GM12878 (cell line): Measurements from ENCODE around the gene C20orf96. TPM values are rescaled to one million over a fixed set of nuclear protein-coding genes. Genes with fewer than 3 reads are reported as not detected.

Source experiments
- CBFB ChIP-seq: IDR thresholded peaks from 2 replicates; pipeline ENCODE4 v1.6.1; 2016; ENCODE audit warnings: antibody characterized with exemption, low read depth
- EED ChIP-seq: sonication (generic); IDR thresholded peaks from 2 replicates; pipeline ENCODE4 v1.6.1; 2016; ENCODE audit warnings: antibody characterized with exemption, low read depth
- HDAC2 ChIP-seq: fragments of 200-600 bp; sonication (generic); IDR thresholded peaks from 2 replicates; pipeline ENCODE4 v1.6.1; 2017
- MTA2 ChIP-seq: fragments of 450-650 bp; IDR thresholded peaks from 2 replicates; pipeline ENCODE4 v1.6.1; 2016; ENCODE audit warnings: low read depth, mild to moderate bottlenecking, moderate library complexity
- WRNIP1 ChIP-seq: IDR thresholded peaks from 2 replicates; pipeline ENCODE4 v1.6.1; 2011; ENCODE audit warnings: low read depth, low read length, improper control_type of control experiment, borderline replicate concordance
- ZBTB4 ChIP-seq: fragments of 450-650 bp; formaldehyde crosslinking; IDR thresholded peaks from 2 replicates; pipeline ENCODE4 v1.4.0; 2022; ENCODE audit warnings: mild to moderate bottlenecking, moderate library complexity
- polyA plus RNA-seq, 11 experiments: library from polyadenylated mRNA; depleted of rRNA in 4 of 11; unstranded in 6 of 11; stranded (reverse) in 5 of 11; fragments of >200 nt; fragmentation: Nextera tagmentation in 4 of 11; fragmentation: Illumina TruSeq in 1 of 11; extraction: Ambion mirVana in 4 of 11; extraction: Trizol in 1 of 11; gene quantifications; 1 replicate in 1 of 11; 2 replicates in 10 of 11; pipeline versions ENCODE4 v1.2.1 to v1.2.3, GENCODE V29; 2011 to 2016; ENCODE audit warnings: inconsistent platforms in 2 of 11, missing spikeins in 2 of 11, low read depth in 1 of 11
- total RNA-seq, 4 experiments: library from RNA; depleted of rRNA in 3 of 4; stranded (reverse); fragments of >200 nt in 3 of 4; fragmentation: Illumina TruSeq in 1 of 4; extraction: Trizol in 1 of 4; gene quantifications; 2 replicates each; pipeline versions ENCODE4 v1.2.1 to v1.2.3, GENCODE V29; 2013 to 2021
- TF ChIP-seq, protein P1 (sequence below): fragments of 450-650 bp; IDR thresholded peaks from 2 replicates; pipeline ENCODE4 v1.6.1; 2016; ENCODE audit warnings: mild to moderate bottlenecking
- TF ChIP-seq, protein P2 (sequence below), 3 experiments: IDR thresholded peaks in 2 of 3; conservative IDR thresholded peaks in 1 of 3; 2 replicates each; pipeline ENCODE4 v1.5.1; 2011; ENCODE audit warnings: low read depth in 3 of 3, low read length in 3 of 3, mild to moderate bottlenecking in 3 of 3, control low read depth in 2 of 3, moderate library complexity in 2 of 3, inconsistent platforms in 1 of 3, mixed read lengths in 1 of 3; ENCODE audit not compliant: control insufficient read depth in 2 of 3, insufficient read depth in 1 of 3; ENCODE audit errors: extremely low read depth in 1 of 3

C20orf96 gene
- total and polyA plus RNA-seq, 10 of the 15 experiments (the other 5 are each of a cell fraction or from before 2014, with no cell fraction given) = 1.4 to 8.6 (median 5.9) TPM

DNA sequence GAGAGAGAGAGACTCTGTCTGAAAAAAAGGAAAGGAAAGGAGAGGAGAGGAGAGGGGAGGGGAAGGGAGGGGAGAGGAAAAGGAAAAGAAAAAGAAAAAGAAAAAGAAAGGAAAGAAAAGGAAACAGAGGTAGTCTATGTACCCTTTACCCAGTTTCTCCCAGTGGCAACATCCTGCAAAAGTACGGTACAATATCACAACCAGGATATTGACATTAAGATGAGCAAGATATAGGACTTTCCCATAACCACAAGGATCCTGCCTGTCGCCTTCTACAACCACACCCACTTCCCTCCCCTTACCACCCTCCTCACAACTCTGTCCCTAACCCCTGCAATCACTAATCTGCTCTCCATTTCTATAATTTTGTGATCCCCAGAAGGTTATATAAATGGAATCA is 4.0 kb downstream of the C20orf96 start (continued):
- TF ChIP-seq CBFB = no peak
- TF ChIP-seq, protein P1, sequence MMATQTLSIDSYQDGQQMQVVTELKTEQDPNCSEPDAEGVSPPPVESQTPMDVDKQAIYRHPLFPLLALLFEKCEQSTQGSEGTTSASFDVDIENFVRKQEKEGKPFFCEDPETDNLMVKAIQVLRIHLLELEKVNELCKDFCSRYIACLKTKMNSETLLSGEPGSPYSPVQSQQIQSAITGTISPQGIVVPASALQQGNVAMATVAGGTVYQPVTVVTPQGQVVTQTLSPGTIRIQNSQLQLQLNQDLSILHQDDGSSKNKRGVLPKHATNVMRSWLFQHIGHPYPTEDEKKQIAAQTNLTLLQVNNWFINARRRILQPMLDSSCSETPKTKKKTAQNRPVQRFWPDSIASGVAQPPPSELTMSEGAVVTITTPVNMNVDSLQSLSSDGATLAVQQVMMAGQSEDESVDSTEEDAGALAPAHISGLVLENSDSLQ = no peak
- TF ChIP-seq, protein P2, sequence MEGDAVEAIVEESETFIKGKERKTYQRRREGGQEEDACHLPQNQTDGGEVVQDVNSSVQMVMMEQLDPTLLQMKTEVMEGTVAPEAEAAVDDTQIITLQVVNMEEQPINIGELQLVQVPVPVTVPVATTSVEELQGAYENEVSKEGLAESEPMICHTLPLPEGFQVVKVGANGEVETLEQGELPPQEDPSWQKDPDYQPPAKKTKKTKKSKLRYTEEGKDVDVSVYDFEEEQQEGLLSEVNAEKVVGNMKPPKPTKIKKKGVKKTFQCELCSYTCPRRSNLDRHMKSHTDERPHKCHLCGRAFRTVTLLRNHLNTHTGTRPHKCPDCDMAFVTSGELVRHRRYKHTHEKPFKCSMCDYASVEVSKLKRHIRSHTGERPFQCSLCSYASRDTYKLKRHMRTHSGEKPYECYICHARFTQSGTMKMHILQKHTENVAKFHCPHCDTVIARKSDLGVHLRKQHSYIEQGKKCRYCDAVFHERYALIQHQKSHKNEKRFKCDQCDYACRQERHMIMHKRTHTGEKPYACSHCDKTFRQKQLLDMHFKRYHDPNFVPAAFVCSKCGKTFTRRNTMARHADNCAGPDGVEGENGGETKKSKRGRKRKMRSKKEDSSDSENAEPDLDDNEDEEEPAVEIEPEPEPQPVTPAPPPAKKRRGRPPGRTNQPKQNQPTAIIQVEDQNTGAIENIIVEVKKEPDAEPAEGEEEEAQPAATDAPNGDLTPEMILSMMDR (IDR thresholded peaks at IDR 0.05 in 2 of 3, conservative IDR thresholded peaks at IDR 0.05 in 1 of 3; ENCODE audit: control insufficient read depth in 2 of 3, extremely low read depth in 1 of 3, insufficient read depth in 1 of 3, low read depth in 3 of 3, low read length in 3 of 3) = no peak
- no peak for TF ChIP-seq WRNIP1
- TF ChIP-seq EED = no peak
- no peak for TF ChIP-seq ZBTB4
- no peak for TF ChIP-seq MTA2
- TF ChIP-seq HDAC2 = no peak
